ENCODE results near the gene TCTN1. TPM values are rescaled to one million over a fixed set of nuclear protein-coding genes. Genes with fewer than 3 reads are reported as not detected.

The TCTN1 gene
- total and polyA plus RNA-seq, 2 of the 13 experiments (the other 11 are each of a cell fraction or from before 2014, with no cell fraction given): 13.6 to 16.0 TPM

GRCh38 chr12:110698171-110698902 is 84.4 kb downstream of the TCTN1 start (continued):
- TF ChIP-seq AKNA (CRISPR knock-in tag; IDR thresholded peaks at IDR 0.05; ENCODE audit: borderline replicate concordance) (no peak), GABPA (IDR thresholded peaks at IDR 0.05; ENCODE audit: low read depth, low read length) (no peak), GABPA (CRISPR knock-in tag; IDR thresholded peaks at IDR 0.05; ENCODE audit: low read depth) (no peak), ZSCAN9 (CRISPR knock-in tag; IDR thresholded peaks at IDR 0.05; ENCODE audit: borderline replicate concordance) (0 out of 2 replicates have a peak, but pooled peaks have one; percentile 32), ATRX (CRISPR knock-in tag; IDR thresholded peaks at IDR 0.05; ENCODE audit: borderline replicate concordance) (no peak), ZNF713 (CRISPR knock-in tag; IDR thresholded peaks at IDR 0.05) (no peak), PHF5A (CRISPR knock-in tag; IDR thresholded peaks at IDR 0.05; ENCODE audit: low read depth, unreplicated experiment) (no peak), SAP130 (CRISPR knock-in tag; IDR thresholded peaks at IDR 0.05; ENCODE audit: low read depth) (peak; percentile 64), STAT6 (CRISPR knock-in tag; IDR thresholded peaks at IDR 0.05; ENCODE audit: borderline replicate concordance) (no peak), TBP (CRISPR knock-in tag; IDR thresholded peaks at IDR 0.05) (no peak), SP4 (CRISPR knock-in tag; IDR thresholded peaks at IDR 0.05) (no peak), ZNF256 (CRISPR knock-in tag; conservative IDR thresholded peaks at IDR 0.05) (no peak), RBAK (CRISPR knock-in tag; IDR thresholded peaks at IDR 0.05) (no peak), SCMH1 (CRISPR knock-in tag; IDR thresholded peaks at IDR 0.05; ENCODE audit: borderline replicate concordance) (no peak)
- TF ChIP-seq, protein P1, sequence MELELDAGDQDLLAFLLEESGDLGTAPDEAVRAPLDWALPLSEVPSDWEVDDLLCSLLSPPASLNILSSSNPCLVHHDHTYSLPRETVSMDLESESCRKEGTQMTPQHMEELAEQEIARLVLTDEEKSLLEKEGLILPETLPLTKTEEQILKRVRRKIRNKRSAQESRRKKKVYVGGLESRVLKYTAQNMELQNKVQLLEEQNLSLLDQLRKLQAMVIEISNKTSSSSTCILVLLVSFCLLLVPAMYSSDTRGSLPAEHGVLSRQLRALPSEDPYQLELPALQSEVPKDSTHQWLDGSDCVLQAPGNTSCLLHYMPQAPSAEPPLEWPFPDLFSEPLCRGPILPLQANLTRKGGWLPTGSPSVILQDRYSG (CRISPR knock-in tag; IDR thresholded peaks at IDR 0.05): no peak
- TF ChIP-seq, protein P2, sequence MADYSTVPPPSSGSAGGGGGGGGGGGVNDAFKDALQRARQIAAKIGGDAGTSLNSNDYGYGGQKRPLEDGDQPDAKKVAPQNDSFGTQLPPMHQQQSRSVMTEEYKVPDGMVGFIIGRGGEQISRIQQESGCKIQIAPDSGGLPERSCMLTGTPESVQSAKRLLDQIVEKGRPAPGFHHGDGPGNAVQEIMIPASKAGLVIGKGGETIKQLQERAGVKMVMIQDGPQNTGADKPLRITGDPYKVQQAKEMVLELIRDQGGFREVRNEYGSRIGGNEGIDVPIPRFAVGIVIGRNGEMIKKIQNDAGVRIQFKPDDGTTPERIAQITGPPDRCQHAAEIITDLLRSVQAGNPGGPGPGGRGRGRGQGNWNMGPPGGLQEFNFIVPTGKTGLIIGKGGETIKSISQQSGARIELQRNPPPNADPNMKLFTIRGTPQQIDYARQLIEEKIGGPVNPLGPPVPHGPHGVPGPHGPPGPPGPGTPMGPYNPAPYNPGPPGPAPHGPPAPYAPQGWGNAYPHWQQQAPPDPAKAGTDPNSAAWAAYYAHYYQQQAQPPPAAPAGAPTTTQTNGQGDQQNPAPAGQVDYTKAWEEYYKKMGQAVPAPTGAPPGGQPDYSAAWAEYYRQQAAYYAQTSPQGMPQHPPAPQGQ (CRISPR knock-in tag; IDR thresholded peaks at IDR 0.05; ENCODE audit: borderline replicate concordance): no peak
- TF ChIP-seq, protein P3, sequence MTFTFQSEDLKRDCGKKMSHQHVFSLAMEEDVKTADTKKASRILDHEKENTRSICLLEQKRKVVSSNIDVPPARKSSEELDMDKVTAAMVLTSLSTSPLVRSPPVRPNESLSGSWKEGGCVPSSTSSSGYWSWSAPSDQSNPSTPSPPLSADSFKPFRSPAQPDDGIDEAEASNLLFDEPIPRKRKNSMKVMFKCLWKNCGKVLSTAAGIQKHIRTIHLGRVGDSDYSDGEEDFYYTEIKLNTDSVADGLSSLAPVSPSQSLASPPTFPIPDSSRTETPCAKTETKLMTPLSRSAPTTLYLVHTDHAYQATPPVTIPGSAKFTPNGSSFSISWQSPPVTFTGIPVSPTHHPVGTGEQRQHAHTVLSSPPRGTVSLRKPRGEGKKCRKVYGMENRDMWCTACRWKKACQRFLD (CRISPR knock-in tag; IDR thresholded peaks at IDR 0.05; ENCODE audit: borderline replicate concordance): no peak
